ENCODE data around the gene SPINK1.
"Not testable (repeated sequence)": the region's sequence is repeated elsewhere in the genome, so short reads cannot be mapped to it uniquely, and the experiment has no call there.

SPINK1 gene

DNA sequence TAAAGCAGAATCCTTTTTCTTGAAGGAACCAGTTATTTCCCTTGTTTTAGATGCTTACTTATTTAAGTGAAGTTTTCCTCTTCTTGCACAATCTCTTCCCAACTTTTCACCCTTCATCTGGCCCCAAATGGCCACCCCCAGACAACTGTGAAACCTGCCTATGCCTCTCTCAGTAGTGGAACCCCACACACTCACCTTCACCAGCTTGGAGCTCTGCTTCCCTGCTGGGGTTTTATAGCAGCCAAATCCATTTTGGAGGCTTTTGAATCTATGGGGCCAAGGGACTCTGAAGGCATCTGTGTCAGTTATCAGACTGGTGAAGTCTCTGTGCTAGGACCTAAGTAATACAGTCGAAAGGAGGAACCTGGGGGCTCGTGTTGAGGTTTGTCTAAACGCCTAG is 22.9 kb upstream of the SPINK1 start:
- DNase-seq = no peak

- DNase-seq = no peak
Measured at GRCh38 chr5:147853372-147853987, 22.0 kb upstream of the SPINK1 start.

- no peak for DNase-seq
Measured at GRCh38 chr5:147852365-147852764, 20.9 kb upstream of the SPINK1 start.

DNA sequence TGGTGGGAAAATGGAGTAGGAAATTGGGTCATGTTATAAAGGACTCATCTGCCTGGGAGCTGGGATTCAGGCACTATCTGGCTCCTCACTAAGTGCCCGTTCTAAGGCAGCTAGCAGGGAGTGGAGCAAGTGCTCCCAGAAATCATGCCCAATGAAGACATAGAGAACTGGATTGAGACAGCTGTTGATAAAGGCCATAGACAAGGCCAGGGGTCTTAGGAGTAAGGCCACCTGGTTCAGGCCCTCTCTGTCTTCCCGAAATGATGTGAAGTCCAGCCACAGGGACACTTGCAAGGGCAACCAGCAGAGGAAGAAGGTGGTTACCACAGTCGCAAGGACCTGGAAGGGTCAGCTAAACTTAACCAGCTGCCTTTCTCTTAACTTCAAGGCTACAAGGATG is 20.1 kb upstream of the SPINK1 start:
- no peak for DNase-seq

GRCh38 chr5:147849226-147849625 is 17.8 kb upstream of the SPINK1 start:
- DNase-seq = no peak

DNA sequence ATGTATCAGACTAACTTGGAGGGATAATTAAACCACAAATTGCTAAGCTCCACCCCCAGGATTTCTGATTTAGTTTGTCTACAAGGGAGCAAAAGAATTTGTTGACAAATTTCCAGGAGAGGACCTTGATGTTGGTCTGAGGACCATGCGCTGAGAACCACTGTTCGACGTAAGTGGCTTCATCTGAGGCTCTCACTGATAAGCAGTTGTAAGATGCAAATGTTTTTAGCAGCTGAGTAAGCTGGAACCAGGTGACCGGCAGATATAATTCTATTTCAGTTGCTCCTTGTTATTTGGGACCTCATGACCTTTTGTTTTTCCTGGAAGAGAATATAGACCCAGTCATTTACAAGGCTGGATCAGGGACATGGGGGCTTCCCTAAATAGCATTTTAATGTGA is 14.1 kb upstream of the SPINK1 start:
- DNase-seq = no peak

GRCh38 chr5:147844846-147845245 is 13.4 kb upstream of the SPINK1 start:
- no peak for DNase-seq

- no peak for DNase-seq
Measured at GRCh38 chr5:147842869-147843268, 11.4 kb upstream of the SPINK1 start.

DNA sequence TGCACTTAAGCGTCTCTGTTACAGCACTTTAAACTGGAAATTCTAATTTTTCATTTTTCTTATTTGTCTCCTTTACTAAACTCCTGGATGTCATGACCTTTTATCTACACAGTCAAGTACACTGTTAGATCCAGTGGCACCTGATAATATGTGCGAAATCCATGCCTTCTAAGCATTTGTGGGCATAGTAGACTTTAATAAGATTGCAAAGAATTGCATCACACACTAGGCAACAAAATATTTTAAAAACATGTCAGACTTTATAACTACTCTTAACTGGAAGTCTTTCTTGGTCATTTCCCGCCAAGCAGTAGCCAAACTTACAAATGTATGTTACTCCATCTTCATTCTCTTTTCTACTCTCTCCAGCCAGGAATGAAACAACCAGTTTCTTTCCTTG is 5.0 kb upstream of the SPINK1 start:
- DNase-seq = no peak

GRCh38 chr5:147835386-147835798 is 3.9 kb upstream of the SPINK1 start:
- DNase-seq = no peak

DNA sequence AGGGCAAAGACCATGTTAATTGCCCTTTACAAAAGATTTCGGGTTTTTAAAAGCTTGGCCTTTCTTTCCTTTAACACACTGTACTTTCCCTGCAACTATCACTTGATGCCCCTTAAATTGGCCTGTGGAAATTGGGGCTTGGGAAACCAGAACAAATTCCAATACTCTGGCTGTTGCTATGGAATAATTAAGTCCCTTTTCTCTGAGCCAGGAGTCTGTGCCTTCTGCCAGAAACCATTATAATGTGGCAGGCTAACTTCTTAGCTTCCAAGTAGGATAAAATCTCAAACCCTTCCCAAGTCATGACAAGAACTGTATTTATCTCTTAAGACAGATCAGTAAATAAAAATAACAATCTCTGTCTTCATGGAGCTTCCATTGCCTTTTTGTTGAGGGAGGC is 1.1 kb upstream of the SPINK1 start:
- peak; percentile 31 for DNase-seq

- DNase-seq = no peak
Measured at GRCh38 chr5:147830035-147830434, 1.4 kb downstream of the SPINK1 start.

- DNase-seq = not testable (repeated sequence)
Measured at GRCh38 chr5:147827017-147827416, 4.5 kb downstream of the SPINK1 start.

- no peak for DNase-seq
Measured at GRCh38 chr5:147826361-147826760, 5.1 kb downstream of the SPINK1 start.

DNA sequence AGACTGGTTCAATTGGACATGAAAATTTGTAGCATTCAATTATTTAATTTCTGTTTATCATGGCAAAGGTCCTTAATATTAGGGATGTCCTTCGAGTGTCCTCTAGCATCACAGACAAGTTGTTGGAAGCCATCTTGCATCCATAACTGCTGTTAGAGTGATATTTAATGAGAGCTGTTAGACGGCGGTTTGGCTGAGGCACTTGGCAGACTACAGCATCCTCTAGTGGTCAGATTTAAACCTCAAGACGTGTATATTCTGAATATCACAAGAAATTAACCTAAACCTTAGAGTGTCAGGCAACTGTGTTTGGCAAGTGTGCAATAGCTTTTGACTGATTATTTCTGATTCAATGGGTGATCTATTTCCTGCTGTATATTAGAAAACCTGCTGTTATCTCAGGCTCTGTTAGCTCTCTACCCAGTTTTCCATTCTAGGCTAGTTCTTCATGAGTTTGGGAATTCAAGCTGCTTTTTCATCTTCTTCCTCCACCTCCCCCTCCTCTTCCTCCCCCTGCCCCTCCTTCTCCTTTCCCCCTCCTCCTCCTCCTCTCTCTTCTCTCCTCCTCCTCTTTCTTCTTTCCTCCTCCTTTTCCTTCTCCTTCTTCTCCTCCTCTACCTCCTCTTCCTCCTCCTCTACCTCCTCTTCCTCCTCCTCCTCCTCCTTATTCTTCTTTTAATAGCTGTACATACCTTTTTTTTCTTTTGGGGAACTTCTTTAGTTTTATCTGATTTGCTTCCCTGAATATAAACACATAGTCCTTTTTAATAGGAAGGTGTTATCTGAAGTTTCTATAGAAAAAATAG is 8.6 kb downstream of the SPINK1 start:
- DNase-seq = peak; percentile 48

DNA sequence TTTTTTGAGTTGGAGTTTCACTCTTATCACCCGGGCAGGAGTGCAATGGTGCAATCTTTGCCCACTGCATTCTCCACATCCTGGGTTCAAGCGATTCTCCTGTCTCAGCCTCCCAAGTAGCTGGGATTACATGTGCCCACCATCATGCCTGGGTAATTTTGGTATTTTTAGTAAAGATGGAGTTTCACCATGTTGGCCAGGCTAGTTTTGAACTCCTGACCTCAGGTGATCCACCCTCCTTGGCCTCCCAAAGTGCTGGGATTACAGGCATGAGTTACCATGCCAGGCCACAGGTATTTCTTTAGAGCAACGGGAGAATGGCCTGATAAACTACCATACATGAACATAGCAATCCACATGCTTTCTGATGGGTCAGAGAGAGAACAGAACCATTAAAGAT is 9.2 kb downstream of the SPINK1 start:
- not testable (repeated sequence) for DNase-seq

GRCh38 chr5:147821766-147822165 is 9.7 kb downstream of the SPINK1 start:
- DNase-seq = no peak

- no peak for DNase-seq
Measured at GRCh38 chr5:147819261-147819770, 12.2 kb downstream of the SPINK1 start.

GRCh38 chr5:147818290-147818689 is 13.2 kb downstream of the SPINK1 start:
- no peak for DNase-seq

DNA sequence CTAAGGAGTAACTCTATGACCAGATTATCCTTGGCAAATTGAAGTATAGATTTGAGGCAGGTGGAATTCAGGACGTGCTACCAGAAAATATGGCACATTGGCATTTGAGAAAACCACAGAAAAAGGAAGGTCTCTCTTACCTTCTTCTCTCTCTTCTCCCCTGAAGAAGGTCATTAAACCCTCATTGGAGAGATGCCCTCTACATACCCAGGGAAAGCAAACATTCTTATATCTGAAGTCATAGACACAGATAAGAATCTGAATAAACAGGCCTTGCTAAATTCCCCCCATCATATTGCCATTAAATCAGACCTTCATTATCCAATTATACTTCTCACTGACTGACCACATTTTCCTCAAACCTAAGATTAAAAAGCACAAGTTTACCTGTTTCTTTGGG is 17.8 kb downstream of the SPINK1 start:
- no peak for DNase-seq

GRCh38 chr5:147809830-147810666 is 21.4 kb downstream of the SPINK1 start:
- no peak for DNase-seq

DNA sequence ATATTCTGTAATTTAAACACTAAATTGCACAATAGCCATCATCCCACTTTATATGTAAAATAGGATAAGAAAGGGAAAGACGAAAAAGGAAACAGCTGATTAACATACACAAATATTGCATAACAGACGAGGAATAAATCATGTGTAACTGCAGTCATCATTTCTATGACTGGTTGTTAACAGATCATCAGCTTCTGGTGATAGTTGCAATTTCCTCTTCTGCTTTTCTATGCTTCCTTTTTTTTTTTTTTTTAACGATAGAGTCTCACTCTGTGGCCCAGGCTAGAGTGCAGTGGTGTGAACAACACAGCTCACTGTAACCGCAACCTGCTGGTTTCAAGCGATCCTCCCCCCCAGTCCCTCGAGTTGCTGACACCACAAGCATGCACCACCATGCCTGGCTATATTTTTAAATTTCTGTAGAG is 26.4 kb downstream of the SPINK1 start:
- DNase-seq = no peak

DNA sequence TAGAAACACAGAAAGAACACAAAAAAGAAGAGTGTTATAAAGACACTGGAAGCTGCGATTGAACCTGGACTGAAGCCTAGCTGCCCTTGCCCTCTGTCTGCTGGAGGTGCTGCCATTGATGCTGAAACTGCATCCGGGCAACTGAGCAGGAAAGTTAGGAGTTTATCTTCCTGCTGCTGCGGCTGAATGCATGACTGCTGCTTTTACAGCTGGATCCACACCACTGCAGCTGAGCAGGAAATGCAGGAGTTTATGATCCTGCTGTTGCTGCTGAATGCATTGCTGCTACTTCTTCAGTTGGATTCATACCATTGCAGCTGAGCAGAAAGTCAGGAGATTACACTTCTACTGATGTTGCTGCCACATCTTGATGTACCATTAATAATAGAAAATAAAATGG is 27.1 kb downstream of the SPINK1 start:
- no peak for DNase-seq
